CD14-positive monocyte (primary cell): Measurements from ENCODE around the gene F2RL3. TPM values are rescaled to one million over a fixed set of nuclear protein-coding genes. Genes with fewer than 3 reads are reported as not detected.

Experiments used
- DNase-seq, 3 donors: peaks; one replicate each; pipeline ENCODE4 v3.0.0-alpha.2; 2011 to 2022
- H2AFZ ChIP-seq: 2 replicates; pipeline ENCODE4 v1.6.0; 2012; ENCODE audit warnings: mild to moderate bottlenecking, low read depth, low read length, inconsistent platforms; ENCODE audit not compliant: insufficient read depth, poor library complexity, severe bottlenecking
- H3K27ac ChIP-seq, 2 donors: 1 replicate in 1 of 2; 2 replicates in 1 of 2; pipeline ENCODE4 v1.5.1; 2012 to 2013; ENCODE audit warnings: low read length in 2 of 2, control low read depth in 1 of 2, inconsistent platforms in 1 of 2, low read depth in 1 of 2, mild to moderate bottlenecking in 1 of 2
- H3K27me3 ChIP-seq, 2 donors: one replicate each; pipeline versions ENCODE4 v1.6.0 to v1.6.1; 2011 to 2013; ENCODE audit warnings: low read length in 2 of 2; ENCODE audit not compliant: control insufficient read depth in 2 of 2, insufficient read depth in 2 of 2
- H3K36me3 ChIP-seq, 2 donors: replicated peaks in 1 of 2; 1 replicate in 1 of 2; 2 replicates in 1 of 2; pipeline versions ENCODE4 v1.5.1 to v1.6.1; 2012 to 2013; ENCODE audit warnings: low read length in 2 of 2, control low read depth in 1 of 2, inconsistent platforms in 1 of 2, mild to moderate bottlenecking in 1 of 2; ENCODE audit not compliant: insufficient read depth in 2 of 2, control insufficient read depth in 1 of 2
- H3K4me1 ChIP-seq, 2 donors: 1 replicate in 1 of 2; 2 replicates in 1 of 2; pipeline versions ENCODE4 v1.5.1 to v1.6.1; 2012 to 2013; ENCODE audit warnings: low read length in 2 of 2, control low read depth in 1 of 2, inconsistent platforms in 1 of 2, mild to moderate bottlenecking in 1 of 2, moderate library complexity in 1 of 2; ENCODE audit not compliant: insufficient read depth in 2 of 2, control insufficient read depth in 1 of 2
- H3K4me2 ChIP-seq: replicated peaks from 2 replicates; pipeline ENCODE3; 2012; ENCODE audit warnings: low read length, moderate library complexity, mild to moderate bottlenecking; ENCODE audit not compliant: poor library complexity, severe bottlenecking; ENCODE audit errors: extremely low read depth
- H3K4me3 ChIP-seq, 3 experiments: fragments of 200-600 bp in 1 of 3; sonication (generic) in 1 of 3; replicated peaks in 1 of 3; 1 replicate in 2 of 3; 2 replicates in 1 of 3; pipeline ENCODE4 v1.5.1; 2011 to 2013; ENCODE audit warnings: low read length in 3 of 3, mild to moderate bottlenecking in 3 of 3, control low read depth in 2 of 3, low read depth in 2 of 3, inconsistent platforms in 1 of 3, moderate library complexity in 1 of 3
- H3K79me2 ChIP-seq: 2 replicates; pipeline ENCODE4 v1.6.0; 2012; ENCODE audit warnings: mild to moderate bottlenecking, control low read depth, inconsistent platforms, low read length, moderate library complexity; ENCODE audit not compliant: insufficient read depth
- H3K9ac ChIP-seq: 2 replicates; pipeline ENCODE4 v1.6.0; 2017; ENCODE audit warnings: low read length, mild to moderate bottlenecking; ENCODE audit not compliant: insufficient read depth, poor library complexity, severe bottlenecking
- H3K9me3 ChIP-seq, 2 donors: replicated peaks in 1 of 2; 1 replicate in 1 of 2; 2 replicates in 1 of 2; pipeline versions ENCODE4 v1.5.1 to v1.6.1; 2012 to 2013; ENCODE audit warnings: low read length in 2 of 2, control low read depth in 1 of 2; ENCODE audit not compliant: control insufficient read depth in 1 of 2, insufficient read depth in 1 of 2
- H4K20me1 ChIP-seq: 2 replicates; pipeline ENCODE4 v1.6.0; 2012; ENCODE audit warnings: mild to moderate bottlenecking, low read length, control low read depth, moderate library complexity; ENCODE audit not compliant: insufficient read depth
- H3K27ac Mint-ChIP-seq, 7 donors: one replicate each; pipeline ENCODE4 v1.8.0; 2020; ENCODE audit warnings: mild to moderate bottlenecking in 7 of 7, mixed read lengths in 7 of 7, moderate library complexity in 6 of 7, inconsistent platforms in 2 of 7
- H3K27me3 Mint-ChIP-seq, 3 donors: one replicate each; pipeline ENCODE4 v1.8.0; 2021 to 2022; ENCODE audit warnings: low read depth in 3 of 3, mild to moderate bottlenecking in 3 of 3, mixed read lengths in 3 of 3, moderate library complexity in 3 of 3, inconsistent platforms in 1 of 3
- H3K36me3 Mint-ChIP-seq, 2 donors: one replicate each; pipeline ENCODE4 v1.8.0; 2020; ENCODE audit warnings: mixed read lengths in 2 of 2, inconsistent platforms in 1 of 2, mild to moderate bottlenecking in 1 of 2
- H3K4me1 Mint-ChIP-seq: one replicate; pipeline ENCODE4 v1.8.0; 2020; ENCODE audit warnings: mild to moderate bottlenecking, mixed read lengths
- H3K4me3 Mint-ChIP-seq, 2 donors: one replicate each; pipeline ENCODE4 v1.8.0; 2020; ENCODE audit warnings: mild to moderate bottlenecking in 2 of 2, mixed read lengths in 2 of 2, moderate library complexity in 1 of 2
- H3K9me3 Mint-ChIP-seq, 7 donors: one replicate each; pipeline ENCODE4 v1.8.0; 2020 to 2022; ENCODE audit warnings: mixed read lengths in 7 of 7, mild to moderate bottlenecking in 6 of 7, moderate library complexity in 6 of 7, inconsistent platforms in 2 of 7
- WGBS: methylation state at CpG from one replicate; pipeline ENCODE4 v1.1.5; 2013; ENCODE audit warnings: missing lambda C conversion rate; ENCODE audit not compliant: insufficient coverage; 5-methylcytosine and 5-hydroxymethylcytosine counted together
- intact Hi-C, 2 donors: fragments of 100-400 bp; cut with micrococcal nuclease; formaldehyde crosslinking; loops; one replicate each; pipeline versions ENCODE4 v1.15.0 to v1.15.1; 2023
- polyA plus RNA-seq, 3 donors: library from polyadenylated mRNA; depleted of rRNA in 1 of 3; unstranded in 2 of 3; stranded (reverse) in 1 of 3; fragments of 300-500 nt in 2 of 3; fragments of >200 nt in 1 of 3; fragmentation: Illumina TruSeq in 2 of 3; gene quantifications; 1 replicate in 2 of 3; 2 replicates in 1 of 3; pipeline ENCODE4 v1.2.3, GENCODE V29; 2012 to 2021
- TF ChIP-seq, protein P1 (sequence below): fragments of 200-600 bp; IDR thresholded peaks from one replicate; pipeline ENCODE4 v1.8.0; 2022; ENCODE audit warnings: antibody characterized with exemption, mild to moderate bottlenecking

F2RL3 gene
- polyA plus RNA-seq, 3 donors = 0.05 TPM; not detected in 2

DNA sequence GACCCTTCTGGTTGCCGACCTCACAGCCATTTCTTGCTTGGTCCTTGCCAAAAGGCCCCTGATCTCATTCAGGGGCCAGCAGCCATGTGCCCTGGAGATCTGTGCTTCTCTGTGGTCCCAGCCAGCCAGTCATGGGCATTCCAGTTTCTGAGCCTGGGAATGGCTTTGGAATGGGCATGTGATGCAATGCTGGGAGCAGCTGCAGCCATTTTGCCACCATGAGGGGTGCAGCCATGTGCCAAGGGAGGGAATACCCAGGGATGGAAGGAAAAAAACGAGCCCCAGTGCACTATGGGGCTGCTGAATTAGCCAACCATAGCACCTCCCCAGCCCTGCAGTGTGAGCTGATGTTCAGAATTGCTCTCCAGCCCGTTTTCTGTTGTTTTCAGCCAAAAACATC lies 26.3 kb downstream of the F2RL3 start:
- Mint-ChIP-seq H3K4me1 (peaks cover 3% of the 10 kb centered on the region), H3K27me3 (peaks cover 8 to 21% (median 21%) of the 10 kb centered on the region in 3 donors), H3K4me3 (no peak overlapping the region), H3K9me3 (peaks cover 33 to 54% (median 46%) of the 10 kb centered on the region in 7 donors), H3K36me3 (peaks cover 0 to 2% of the 10 kb centered on the region in 2 donors), H3K27ac (no peak overlapping the region)
- H3K4me2 ChIP-seq = no peak overlapping the region
- no peak overlapping the region for H2AFZ ChIP-seq
- H3K27ac ChIP-seq = no peak overlapping the region
- intact Hi-C loops = no loop called here
- no peak for DNase-seq
- H3K9ac ChIP-seq = no peak overlapping the region
- no peaks in the 10 kb centered on the region for H3K4me1 ChIP-seq
- H3K4me3 ChIP-seq = no peak overlapping the region
- H3K79me2 ChIP-seq = no peaks in the 10 kb centered on the region
- H3K9me3 ChIP-seq = peaks cover 29 to 44% of the 10 kb centered on the region in 2 donors
- peaks cover 0 to 8% of the 10 kb centered on the region in 2 donors for H3K36me3 ChIP-seq
- H3K27me3 ChIP-seq = no peaks in the 10 kb centered on the region
- 60% methylated on average over 3 of the region's 3 CpGs for WGBS
- H4K20me1 ChIP-seq = no peaks in the 10 kb centered on the region
- TF ChIP-seq, protein P1, sequence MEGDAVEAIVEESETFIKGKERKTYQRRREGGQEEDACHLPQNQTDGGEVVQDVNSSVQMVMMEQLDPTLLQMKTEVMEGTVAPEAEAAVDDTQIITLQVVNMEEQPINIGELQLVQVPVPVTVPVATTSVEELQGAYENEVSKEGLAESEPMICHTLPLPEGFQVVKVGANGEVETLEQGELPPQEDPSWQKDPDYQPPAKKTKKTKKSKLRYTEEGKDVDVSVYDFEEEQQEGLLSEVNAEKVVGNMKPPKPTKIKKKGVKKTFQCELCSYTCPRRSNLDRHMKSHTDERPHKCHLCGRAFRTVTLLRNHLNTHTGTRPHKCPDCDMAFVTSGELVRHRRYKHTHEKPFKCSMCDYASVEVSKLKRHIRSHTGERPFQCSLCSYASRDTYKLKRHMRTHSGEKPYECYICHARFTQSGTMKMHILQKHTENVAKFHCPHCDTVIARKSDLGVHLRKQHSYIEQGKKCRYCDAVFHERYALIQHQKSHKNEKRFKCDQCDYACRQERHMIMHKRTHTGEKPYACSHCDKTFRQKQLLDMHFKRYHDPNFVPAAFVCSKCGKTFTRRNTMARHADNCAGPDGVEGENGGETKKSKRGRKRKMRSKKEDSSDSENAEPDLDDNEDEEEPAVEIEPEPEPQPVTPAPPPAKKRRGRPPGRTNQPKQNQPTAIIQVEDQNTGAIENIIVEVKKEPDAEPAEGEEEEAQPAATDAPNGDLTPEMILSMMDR = no peak

DNA sequence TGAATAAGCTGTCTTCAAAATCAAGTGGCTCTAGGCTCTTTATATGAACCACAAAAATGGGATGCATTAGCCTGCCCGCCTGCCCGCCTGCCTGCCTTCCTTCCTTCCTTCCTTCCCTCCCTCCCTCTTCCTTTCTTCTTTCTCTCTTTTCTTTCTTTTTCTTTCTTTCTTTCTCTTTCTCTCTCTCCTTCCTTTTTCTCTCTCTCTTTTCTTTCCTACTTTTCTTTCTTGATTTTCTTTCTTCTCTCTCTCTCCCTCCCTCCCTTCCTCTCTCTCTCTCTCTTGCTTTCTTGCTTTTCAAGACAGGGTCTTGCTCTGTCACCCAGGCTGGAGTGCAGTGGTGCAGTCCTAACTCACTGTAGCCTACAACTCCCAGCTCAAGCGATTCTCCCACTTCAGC lies 26.9 kb downstream of the F2RL3 start:
- Mint-ChIP-seq H3K36me3 (peaks cover 0 to 2% of the 10 kb centered on the region in 2 donors), H3K4me3 (no peak overlapping the region), H3K27me3 (peaks cover 11 to 21% (median 20%) of the 10 kb centered on the region in 3 donors), H3K9me3 (peaks cover 33 to 54% (median 47%) of the 10 kb centered on the region in 7 donors), H3K4me1 (peaks cover 3% of the 10 kb centered on the region), H3K27ac (no peak overlapping the region)
- intact Hi-C loops = no loop called here
- no peaks in the 10 kb centered on the region for H3K4me1 ChIP-seq
- H4K20me1 ChIP-seq = no peaks in the 10 kb centered on the region
- no peak overlapping the region for H3K9ac ChIP-seq
- H3K27me3 ChIP-seq = no peaks in the 10 kb centered on the region
- TF ChIP-seq, protein P1 = no peak
- peaks cover 29 to 44% of the 10 kb centered on the region in 2 donors for H3K9me3 ChIP-seq
- H2AFZ ChIP-seq = no peak overlapping the region
- H3K27ac ChIP-seq = no peak overlapping the region
- DNase-seq = no peak
- H3K4me2 ChIP-seq = no peak overlapping the region
- H3K4me3 ChIP-seq = no peak overlapping the region
- H3K36me3 ChIP-seq = peaks cover 0 to 8% of the 10 kb centered on the region in 2 donors
- no peaks in the 10 kb centered on the region for H3K79me2 ChIP-seq
- WGBS = 59% methylated on average over 2 of the region's 3 CpGs
